Stomach (tissue), 9 donors: ENCODE results near the gene NKG7. TPM values are rescaled to one million over a fixed set of nuclear protein-coding genes. Genes with fewer than 3 reads are reported as not detected.
"Not testable (repeated sequence)": the region's sequence is repeated elsewhere in the genome, so short reads cannot be mapped to it uniquely, and the experiment has no call there.

ENCODE experiments used
- DNase-seq, 2 donors: peaks; one replicate each; pipeline versions ENCODE4 v3.0.0 to v3.0.0-alpha.2; 2013 to 2019
- H3K27ac ChIP-seq, 5 donors: fragments of 200-600 bp in 4 of 5; sonication (generic) in 4 of 5; one replicate each; pipeline ENCODE4 v1.5.1; 2013 to 2019; ENCODE audit warnings: mild to moderate bottlenecking in 1 of 5, moderate library complexity in 1 of 5
- H3K27me3 ChIP-seq, 3 donors: fragments of 200-600 bp; sonication (generic); one replicate each; pipeline ENCODE4 v1.5.1; 2017 to 2019; ENCODE audit warnings: mixed run types in 1 of 3
- H3K36me3 ChIP-seq, 4 donors: fragments of 200-600 bp; sonication (generic); 1 replicate in 3 of 4; 2 replicates in 1 of 4; pipeline ENCODE4 v1.5.1; 2016 to 2019
- H3K4me1 ChIP-seq, 4 donors: fragments of 200-600 bp; sonication (generic); one replicate each; pipeline ENCODE4 v1.5.1; 2016 to 2019
- H3K4me3 ChIP-seq, 4 donors: fragments of 200-600 bp; sonication (generic) in 3 of 4; one replicate each; pipeline ENCODE4 v1.5.1; 2016 to 2019; ENCODE audit warnings: mild to moderate bottlenecking in 1 of 4
- H3K9me3 ChIP-seq, 4 donors: fragments of 200-600 bp; sonication (generic); one replicate each; pipeline ENCODE4 v1.5.1; 2016 to 2019
- CTCF ChIP-seq, 7 experiments: fragments of 450-650 bp in 4 of 7; fragments of 200-600 bp in 3 of 7; sonication (generic) in 3 of 7; IDR thresholded peaks; one replicate each; pipeline ENCODE4 v1.5.1; 2016 to 2019; ENCODE audit warnings: antibody characterized with exemption in 7 of 7, control low read depth in 2 of 7, mild to moderate bottlenecking in 1 of 7
- EP300 ChIP-seq: sonication (generic); formaldehyde crosslinking; IDR thresholded peaks from one replicate; pipeline ENCODE4 v1.6.1; 2017; ENCODE audit warnings: antibody characterized with exemption
- POLR2A ChIP-seq, 4 donors: fragments of 450-650 bp; IDR thresholded peaks; one replicate each; pipeline ENCODE4 v1.6.1; 2016; ENCODE audit warnings: antibody characterized with exemption in 4 of 4, control low read depth in 2 of 4, mild to moderate bottlenecking in 1 of 4, moderate library complexity in 1 of 4
- POLR2AphosphoS5 ChIP-seq, 3 donors: sonication (generic); formaldehyde crosslinking; IDR thresholded peaks; one replicate each; pipeline ENCODE4 v1.6.1; 2016; ENCODE audit warnings: antibody characterized with exemption in 3 of 3
- WGBS, 5 donors: extraction: QIAGEN DNeasy Blood & Tissue Kit in 3 of 5; methylation state at CpG; one replicate each; pipeline versions ENCODE4 v1.1.5 to v1.1.7; 2013 to 2018; 5-methylcytosine and 5-hydroxymethylcytosine counted together
- intact Hi-C: fragments of 100-400 bp; cut with DNase I; formaldehyde crosslinking; loops from one replicate; pipeline ENCODE4 v1.15.1; 2023; ENCODE audit warnings: low total_unique reads
- polyA plus RNA-seq, 3 donors: library from polyadenylated mRNA; stranded (reverse); fragments of 200-250 nt; gene quantifications; one replicate each; pipeline ENCODE4 v1.2.3, GENCODE V29; 2013
- total RNA-seq, 5 donors: library from RNA; depleted of rRNA; stranded (reverse); fragments of >200 nt; gene quantifications; one replicate each; pipeline versions ENCODE4 v1.1.0 to v1.2.3, GENCODE V29; 2014 to 2016
- donor health status: healthy with polysubstance abuse.
- donor health status: Bipolar disorder and iron deficiency.
- donor health status: healthy.

The NKG7 gene
- total and polyA plus RNA-seq, 8 donors: 2.1 to 7.7 (median 5.2) TPM; not detected in 4

GRCh38 chr19:51410950-51411748 is 38.7 kb upstream of the NKG7 start:
- WGBS, 5 donors: 84 to 91% (median 89%) methylated on average over 15 of the region's 15 CpGs
- no peak for DNase-seq

GRCh38 chr19:51407511-51408131 is 35.2 kb upstream of the NKG7 start:
- intact Hi-C loops: no loop called here
- 28 to 44% (median 39%) methylated on average over 6 of the region's 6 CpGs for WGBS, 5 donors
- Histone ChIP-seq H3K4me1 (peaks cover 0 to 11% (median 0%) of the 10 kb centered on the region in 4 donors), H3K9me3 (peaks cover 0 to 14% (median 6%) of the 10 kb centered on the region in 4 donors), H3K36me3 (no peaks in the 10 kb centered on the region), H3K4me3 (no peak overlapping the region), H3K27ac (peak overlapping the region in 1 of 5 donors; percentile 50), H3K27me3 (peaks cover 0 to 21% (median 0%) of the 10 kb centered on the region in 3 donors)
- peak; percentile 40 to 65 for DNase-seq
- TF ChIP-seq POLR2A (IDR thresholded peaks at IDR 0.05) (no peak), CTCF (IDR thresholded peaks at IDR 0.05) (peak in 5 of 7 experiments; percentile 9 to 51 (median 30))

More at GRCh38 chr19:51410950-51411748, 38.7 kb upstream of the NKG7 start:
- TF ChIP-seq POLR2AphosphoS5 (IDR thresholded peaks at IDR 0.05) (no peak), EP300 (no peak), POLR2A (IDR thresholded peaks at IDR 0.05) (no peak), CTCF (IDR thresholded peaks at IDR 0.05) (no peak)
- H3K4me3 ChIP-seq: no peak overlapping the region
- H3K9me3 ChIP-seq: no peaks in the 10 kb centered on the region
- peaks cover 0 to 13% (median 0%) of the 10 kb centered on the region in 4 donors for H3K4me1 ChIP-seq
- no peaks in the 10 kb centered on the region for H3K36me3 ChIP-seq
- intact Hi-C loops: no loop called here
- no peak overlapping the region for H3K27ac ChIP-seq
- peaks cover 0 to 33% (median 0%) of the 10 kb centered on the region in 3 donors for H3K27me3 ChIP-seq

GRCh38 chr19:51402117-51402516 is 29.7 kb upstream of the NKG7 start:
- TF ChIP-seq POLR2A (IDR thresholded peaks at IDR 0.05) (no peak), CTCF (IDR thresholded peaks at IDR 0.05) (no peak), POLR2AphosphoS5 (IDR thresholded peaks at IDR 0.05) (no peak), EP300 (no peak)
- no peaks in the 10 kb centered on the region for H3K4me1 ChIP-seq
- H3K4me3 ChIP-seq: no peak overlapping the region
- no peaks in the 10 kb centered on the region for H3K36me3 ChIP-seq
- H3K9me3 ChIP-seq: peaks cover 4 to 28% (median 17%) of the 10 kb centered on the region in 4 donors
- intact Hi-C loops: no loop called here
- H3K27ac ChIP-seq: no peak overlapping the region
- peaks cover 0 to 10% (median 0%) of the 10 kb centered on the region in 3 donors for H3K27me3 ChIP-seq
- DNase-seq: no peak
- 93 to 97% (median 95%) methylated on average over 9 of the region's 9 CpGs for WGBS, 5 donors

GRCh38 chr19:51399936-51400335 is 27.5 kb upstream of the NKG7 start:
- H3K27me3 ChIP-seq, DNase-seq, H3K27ac ChIP-seq, H3K4me3 ChIP-seq, intact Hi-C loops, H3K4me1 ChIP-seq, H3K36me3 ChIP-seq: not testable (repeated sequence)
- 82 to 97% (median 87%) methylated on average over 7 of the region's 7 CpGs for WGBS, 5 donors
- H3K9me3 ChIP-seq: peaks cover 4 to 28% (median 17%) of the 10 kb centered on the region in 4 donors
